A549 (cell line): Measurements from ENCODE around the gene PLPPR4. TPM values are rescaled to one million over a fixed set of nuclear protein-coding genes. Genes with fewer than 3 reads are reported as not detected.

Experiments used
- ATAC-seq, 2 experiments: fragments of 200-7000 bp in 1 of 2; fragments of >200 bp in 1 of 2; cut with Nextera tagmentation in 1 of 2; cut with Tn5 transposase in 1 of 2; 3 replicates each; pipeline versions ENCODE4 v1.8.0 to v1.9.1; 2018 to 2020; ENCODE audit warnings: mild to moderate bottlenecking in 1 of 2, moderate library complexity in 1 of 2
- CTCF ChIA-PET: fragments of 300-600 bp; sonication (Branson Sonifier 250); formaldehyde crosslinking; extraction: SDS; loops from one replicate; lab custom pipeline; 2021; ENCODE audit warnings: antibody characterized with exemption, inconsistent platforms; lab: Yijun Ruan, JAX
- POLR2A ChIA-PET: fragments of 350-600 bp; formaldehyde crosslinking; extraction: SDS; loops from one replicate; lab custom pipeline; 2021; ENCODE audit warnings: antibody characterized with exemption, inconsistent platforms; lab: Yijun Ruan, JAX
- DNase-seq, 2 experiments: peaks; one replicate each; pipeline versions ENCODE4 v3.0.0 to v3.0.0-alpha.2; 2011 to 2016; ENCODE audit warnings: low read depth in 1 of 2, low spot score in 1 of 2
- FAIRE-seq: peaks from 2 replicates; lab custom pipeline; 2011; peaks lifted over from hg19 to GRCh38; lab: Jason Lieb, UNC
- H3K27ac ChIP-seq, 2 experiments: fragments of >200 bp; sonication (Bioruptor Twin); formaldehyde crosslinking; 3 replicates each; pipeline ENCODE4 v1.5.1; 2016 to 2017
- H3K4me1 ChIP-seq: fragments of >200 bp; sonication (Bioruptor Twin); formaldehyde crosslinking; 3 replicates; pipeline ENCODE4 v1.6.1; 2016
- H3K4me2 ChIP-seq: fragments of >200 bp; sonication (Bioruptor Twin); formaldehyde crosslinking; 3 replicates; pipeline ENCODE4 v1.6.1; 2016
- H3K4me3 ChIP-seq: fragments of >200 bp; sonication (Bioruptor Twin); formaldehyde crosslinking; 3 replicates; pipeline ENCODE4 v1.5.1; 2016
- H3K9me3 ChIP-seq: fragments of >200 bp; sonication (Bioruptor Twin); formaldehyde crosslinking; 3 replicates; pipeline ENCODE4 v1.6.1; 2016
- BHLHE40 ChIP-seq: IDR thresholded peaks from 2 replicates; pipeline ENCODE4 v1.6.1; 2012; ENCODE audit warnings: low read depth, low read length, inconsistent platforms
- CEBPB ChIP-seq, 2 experiments: fragments of >200 bp in 1 of 2; sonication (Bioruptor Twin) in 1 of 2; formaldehyde crosslinking in 1 of 2; IDR thresholded peaks; 2 replicates each; pipeline ENCODE4 v1.6.1; 2012 to 2016
- EHMT2 ChIP-seq: fragments of 200-600 bp; sonication (generic); IDR thresholded peaks from 2 replicates; pipeline ENCODE4 v1.6.1; 2016; ENCODE audit warnings: antibody characterized with exemption, low read depth, mild to moderate bottlenecking, moderate library complexity
- EP300 ChIP-seq, 2 experiments: fragments of >200 bp; sonication (Bioruptor Twin); formaldehyde crosslinking; IDR thresholded peaks; 2 replicates in 1 of 2; 3 replicates in 1 of 2; pipeline ENCODE4 v1.6.1; 2016 to 2017
- HOXB13 ChIP-seq: fragments of 250-450 bp; sonication (Bioruptor Pico); IDR thresholded peaks from 2 replicates; pipeline ENCODE4 v1.5.0; 2020; ENCODE audit warnings: low read depth, mild to moderate bottlenecking, moderate library complexity
- KDM1A ChIP-seq: fragments of 200-600 bp; sonication (generic); IDR thresholded peaks from 2 replicates; pipeline ENCODE4 v1.6.1; 2016; ENCODE audit warnings: low read depth, mild to moderate bottlenecking
- MAFK ChIP-seq: fragments of 450-650 bp; IDR thresholded peaks from 2 replicates; pipeline ENCODE4 v1.6.1; 2014; ENCODE audit not compliant: partially characterized antibody
- PHF8 ChIP-seq: fragments of 200-600 bp; sonication (generic); IDR thresholded peaks from 2 replicates; pipeline ENCODE4 v1.6.1; 2016; ENCODE audit warnings: low read depth, mild to moderate bottlenecking, antibody characterized with exemption, moderate library complexity, borderline replicate concordance
- RAD21 ChIP-seq, 2 experiments: fragments of >200 bp in 1 of 2; sonication (Bioruptor Twin) in 1 of 2; formaldehyde crosslinking in 1 of 2; IDR thresholded peaks in 1 of 2; conservative IDR thresholded peaks in 1 of 2; 2 replicates in 1 of 2; 3 replicates in 1 of 2; pipeline ENCODE4 v1.6.1; 2012 to 2018; ENCODE audit warnings: inconsistent platforms in 1 of 2
- RARB ChIP-seq: fragments of 250-450 bp; sonication (Bioruptor Pico); IDR thresholded peaks from 2 replicates; pipeline ENCODE4 v1.8.0; 2021; ENCODE audit warnings: mild to moderate bottlenecking, moderate library complexity
- TP53 ChIP-seq: fragments of 250-450 bp; sonication (Bioruptor Pico); IDR thresholded peaks from 2 replicates; pipeline ENCODE4 v1.5.0; 2021; ENCODE audit warnings: mild to moderate bottlenecking, moderate library complexity
- ZC3H11A ChIP-seq: fragments of 450-650 bp; IDR thresholded peaks from 2 replicates; pipeline ENCODE4 v1.6.1; 2014; ENCODE audit warnings: antibody characterized with exemption, mild to moderate bottlenecking
- ZFP36 ChIP-seq: fragments of 450-650 bp; IDR thresholded peaks from 2 replicates; pipeline ENCODE4 v1.6.1; 2014; ENCODE audit warnings: borderline replicate concordance; ENCODE audit not compliant: partially characterized antibody
- WGBS: methylation state at CpG from one replicate; pipeline ENCODE4 v1.1.6; 2017; ENCODE audit errors: missing lambda C conversion rate; 5-methylcytosine and 5-hydroxymethylcytosine counted together
- polyA plus RNA-seq, 4 experiments: library from polyadenylated mRNA; depleted of rRNA in 3 of 4; stranded (reverse); fragments of >200 nt; fragmentation: RNase III in 1 of 4; extraction: RNeasy Plus Mini Kit Qiagen cat#74134 plus additional on column Dnase treatment in 1 of 4; gene quantifications; 2 replicates in 3 of 4; 3 replicates in 1 of 4; pipeline ENCODE4 v1.2.3, GENCODE V29; 2011 to 2017
- TF ChIP-seq, protein P1 (sequence below): fragments of 250-450 bp; sonication (Bioruptor Pico); IDR thresholded peaks from 2 replicates; pipeline ENCODE4 v1.5.0; 2021; ENCODE audit warnings: mild to moderate bottlenecking, moderate library complexity, borderline replicate concordance
- TF ChIP-seq, protein P2 (sequence below): fragments of >200 bp; sonication (Bioruptor Twin); formaldehyde crosslinking; IDR thresholded peaks from 3 replicates; pipeline ENCODE4 v1.5.1; 2016
- TF ChIP-seq, protein P3 (sequence below): fragments of >200 bp; sonication (Bioruptor Twin); formaldehyde crosslinking; IDR thresholded peaks from 3 replicates; pipeline ENCODE4 v1.6.1; 2016
- TF ChIP-seq, protein P4 (sequence below): IDR thresholded peaks from 2 replicates; pipeline ENCODE4 v1.6.1; 2012
- TF ChIP-seq, protein P5 (sequence below): IDR thresholded peaks from 2 replicates; pipeline ENCODE4 v1.6.1; 2012
- TF ChIP-seq, protein P6 (sequence below): fragments of 150-350 bp; IDR thresholded peaks from 2 replicates; pipeline ENCODE4 v1.6.1; 2014; ENCODE audit warnings: low read depth, mild to moderate bottlenecking, low read length
- TF ChIP-seq, protein P7 (sequence below): fragments of 450-650 bp; IDR thresholded peaks from 2 replicates; pipeline ENCODE4 v1.6.1; 2014; ENCODE audit warnings: antibody characterized with exemption

PLPPR4 gene
- polyA plus RNA-seq, 2 of the 4 experiments (the other 2 are of a cell fraction): not detected

DNA sequence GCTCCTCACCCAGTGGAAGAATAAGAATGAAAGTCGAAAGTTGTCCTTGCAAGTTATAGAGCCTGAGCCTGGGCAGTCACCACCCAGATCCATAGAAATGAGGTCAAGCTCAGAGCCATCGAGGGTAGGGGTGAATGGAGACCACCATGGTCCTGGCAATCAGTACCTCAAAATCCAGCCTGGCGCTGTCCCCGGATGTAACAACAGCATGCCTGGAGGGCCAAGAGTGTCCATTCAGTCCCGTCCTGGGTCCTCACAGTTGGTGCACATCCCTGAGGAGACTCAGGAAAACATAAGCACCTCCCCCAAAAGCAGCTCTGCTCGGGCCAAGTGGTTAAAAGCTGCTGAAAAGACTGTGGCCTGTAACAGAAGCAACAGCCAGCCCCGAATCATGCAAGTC lies 41.8 kb downstream of the PLPPR4 start (continued):
- TF ChIP-seq, protein P1, sequence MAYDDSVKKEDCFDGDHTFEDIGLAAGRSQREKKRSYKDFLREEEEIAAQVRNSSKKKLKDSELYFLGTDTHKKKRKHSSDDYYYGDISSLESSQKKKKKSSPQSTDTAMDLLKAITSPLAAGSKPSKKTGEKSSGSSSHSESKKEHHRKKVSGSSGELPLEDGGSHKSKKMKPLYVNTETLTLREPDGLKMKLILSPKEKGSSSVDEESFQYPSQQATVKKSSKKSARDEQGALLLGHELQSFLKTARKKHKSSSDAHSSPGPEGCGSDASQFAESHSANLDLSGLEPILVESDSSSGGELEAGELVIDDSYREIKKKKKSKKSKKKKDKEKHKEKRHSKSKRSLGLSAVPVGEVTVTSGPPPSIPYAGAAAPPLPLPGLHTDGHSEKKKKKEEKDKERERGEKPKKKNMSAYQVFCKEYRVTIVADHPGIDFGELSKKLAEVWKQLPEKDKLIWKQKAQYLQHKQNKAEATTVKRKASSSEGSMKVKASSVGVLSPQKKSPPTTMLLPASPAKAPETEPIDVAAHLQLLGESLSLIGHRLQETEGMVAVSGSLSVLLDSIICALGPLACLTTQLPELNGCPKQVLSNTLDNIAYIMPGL: no peak
- TF ChIP-seq, protein P2, sequence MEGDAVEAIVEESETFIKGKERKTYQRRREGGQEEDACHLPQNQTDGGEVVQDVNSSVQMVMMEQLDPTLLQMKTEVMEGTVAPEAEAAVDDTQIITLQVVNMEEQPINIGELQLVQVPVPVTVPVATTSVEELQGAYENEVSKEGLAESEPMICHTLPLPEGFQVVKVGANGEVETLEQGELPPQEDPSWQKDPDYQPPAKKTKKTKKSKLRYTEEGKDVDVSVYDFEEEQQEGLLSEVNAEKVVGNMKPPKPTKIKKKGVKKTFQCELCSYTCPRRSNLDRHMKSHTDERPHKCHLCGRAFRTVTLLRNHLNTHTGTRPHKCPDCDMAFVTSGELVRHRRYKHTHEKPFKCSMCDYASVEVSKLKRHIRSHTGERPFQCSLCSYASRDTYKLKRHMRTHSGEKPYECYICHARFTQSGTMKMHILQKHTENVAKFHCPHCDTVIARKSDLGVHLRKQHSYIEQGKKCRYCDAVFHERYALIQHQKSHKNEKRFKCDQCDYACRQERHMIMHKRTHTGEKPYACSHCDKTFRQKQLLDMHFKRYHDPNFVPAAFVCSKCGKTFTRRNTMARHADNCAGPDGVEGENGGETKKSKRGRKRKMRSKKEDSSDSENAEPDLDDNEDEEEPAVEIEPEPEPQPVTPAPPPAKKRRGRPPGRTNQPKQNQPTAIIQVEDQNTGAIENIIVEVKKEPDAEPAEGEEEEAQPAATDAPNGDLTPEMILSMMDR: no peak

DNA sequence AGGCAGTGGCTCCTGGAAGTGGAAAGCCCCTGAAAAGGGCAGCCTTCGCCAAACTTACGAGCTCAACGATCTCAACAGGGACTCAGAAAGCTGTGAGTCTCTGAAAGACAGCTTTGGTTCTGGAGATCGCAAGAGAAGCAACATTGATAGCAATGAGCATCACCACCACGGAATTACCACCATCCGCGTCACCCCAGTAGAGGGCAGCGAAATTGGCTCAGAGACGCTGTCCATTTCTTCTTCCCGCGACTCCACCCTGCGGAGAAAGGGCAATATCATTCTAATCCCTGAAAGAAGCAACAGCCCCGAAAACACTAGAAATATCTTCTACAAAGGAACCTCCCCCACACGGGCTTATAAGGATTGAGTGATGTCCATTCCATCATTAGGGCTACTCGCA lies 42.4 kb downstream of the PLPPR4 start:
- no peak overlapping the region for H3K4me2 ChIP-seq
- H3K27ac ChIP-seq: no peak overlapping the region
- no peak overlapping the region for H3K4me3 ChIP-seq
- DNase-seq (no peak), ATAC-seq (no peak)
- 62% methylated on average over 15 of the region's 15 CpGs for WGBS
- TF ChIP-seq, protein P3, sequence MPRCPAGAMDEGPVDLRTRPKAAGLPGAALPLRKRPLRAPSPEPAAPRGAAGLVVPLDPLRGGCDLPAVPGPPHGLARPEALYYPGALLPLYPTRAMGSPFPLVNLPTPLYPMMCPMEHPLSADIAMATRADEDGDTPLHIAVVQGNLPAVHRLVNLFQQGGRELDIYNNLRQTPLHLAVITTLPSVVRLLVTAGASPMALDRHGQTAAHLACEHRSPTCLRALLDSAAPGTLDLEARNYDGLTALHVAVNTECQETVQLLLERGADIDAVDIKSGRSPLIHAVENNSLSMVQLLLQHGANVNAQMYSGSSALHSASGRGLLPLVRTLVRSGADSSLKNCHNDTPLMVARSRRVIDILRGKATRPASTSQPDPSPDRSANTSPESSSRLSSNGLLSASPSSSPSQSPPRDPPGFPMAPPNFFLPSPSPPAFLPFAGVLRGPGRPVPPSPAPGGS: no peak
- TF ChIP-seq, protein P4, sequence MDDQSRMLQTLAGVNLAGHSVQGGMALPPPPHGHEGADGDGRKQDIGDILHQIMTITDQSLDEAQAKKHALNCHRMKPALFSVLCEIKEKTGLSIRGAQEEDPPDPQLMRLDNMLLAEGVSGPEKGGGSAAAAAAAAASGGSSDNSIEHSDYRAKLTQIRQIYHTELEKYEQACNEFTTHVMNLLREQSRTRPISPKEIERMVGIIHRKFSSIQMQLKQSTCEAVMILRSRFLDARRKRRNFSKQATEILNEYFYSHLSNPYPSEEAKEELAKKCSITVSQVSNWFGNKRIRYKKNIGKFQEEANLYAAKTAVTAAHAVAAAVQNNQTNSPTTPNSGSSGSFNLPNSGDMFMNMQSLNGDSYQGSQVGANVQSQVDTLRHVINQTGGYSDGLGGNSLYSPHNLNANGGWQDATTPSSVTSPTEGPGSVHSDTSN: no peak
- TF ChIP-seq MAFK (no peak), ZC3H11A (no peak), PHF8 (no peak), RARB (CRISPR knock-in tag) (no peak), ZFP36 (no peak), TP53 (CRISPR knock-in tag) (no peak), KDM1A (no peak), HOXB13 (CRISPR knock-in tag) (no peak), EP300 (IDR thresholded peaks at IDR 0.05) (no peak), BHLHE40 (no peak), EHMT2 (no peak), CEBPB (IDR thresholded peaks at IDR 0.05) (no peak), RAD21 (conservative IDR thresholded peaks at IDR 0.05 in 1 of 2, IDR thresholded peaks at IDR 0.05 in 1 of 2) (no peak)
- TF ChIP-seq, protein P5, sequence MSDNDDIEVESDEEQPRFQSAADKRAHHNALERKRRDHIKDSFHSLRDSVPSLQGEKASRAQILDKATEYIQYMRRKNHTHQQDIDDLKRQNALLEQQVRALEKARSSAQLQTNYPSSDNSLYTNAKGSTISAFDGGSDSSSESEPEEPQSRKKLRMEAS: no peak
- TF ChIP-seq, protein P6, sequence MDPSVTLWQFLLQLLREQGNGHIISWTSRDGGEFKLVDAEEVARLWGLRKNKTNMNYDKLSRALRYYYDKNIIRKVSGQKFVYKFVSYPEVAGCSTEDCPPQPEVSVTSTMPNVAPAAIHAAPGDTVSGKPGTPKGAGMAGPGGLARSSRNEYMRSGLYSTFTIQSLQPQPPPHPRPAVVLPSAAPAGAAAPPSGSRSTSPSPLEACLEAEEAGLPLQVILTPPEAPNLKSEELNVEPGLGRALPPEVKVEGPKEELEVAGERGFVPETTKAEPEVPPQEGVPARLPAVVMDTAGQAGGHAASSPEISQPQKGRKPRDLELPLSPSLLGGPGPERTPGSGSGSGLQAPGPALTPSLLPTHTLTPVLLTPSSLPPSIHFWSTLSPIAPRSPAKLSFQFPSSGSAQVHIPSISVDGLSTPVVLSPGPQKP: no peak
- TF ChIP-seq, protein P7, sequence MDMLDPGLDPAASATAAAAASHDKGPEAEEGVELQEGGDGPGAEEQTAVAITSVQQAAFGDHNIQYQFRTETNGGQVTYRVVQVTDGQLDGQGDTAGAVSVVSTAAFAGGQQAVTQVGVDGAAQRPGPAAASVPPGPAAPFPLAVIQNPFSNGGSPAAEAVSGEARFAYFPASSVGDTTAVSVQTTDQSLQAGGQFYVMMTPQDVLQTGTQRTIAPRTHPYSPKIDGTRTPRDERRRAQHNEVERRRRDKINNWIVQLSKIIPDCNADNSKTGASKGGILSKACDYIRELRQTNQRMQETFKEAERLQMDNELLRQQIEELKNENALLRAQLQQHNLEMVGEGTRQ: no peak
- TF ChIP-seq, all 56 proteins: peak for 0
- no peak for FAIRE-seq
- Histone ChIP-seq H3K9me3 (no peaks in the 10 kb centered on the region), H3K4me1 (no peaks in the 10 kb centered on the region)
- ChIA-PET POLR2A (no interaction called here), CTCF (no interaction called here)
